ENCODE data around the gene TENM4.

Gene TENM4

GRCh38 chr11:78651923-78652842, 788.6 kb downstream of the TENM4 start:
- Histone ChIP-seq H3K9me3 (ENCODE audit: control insufficient read depth, insufficient read depth, low read depth, low read length) (no peaks in the 10 kb centered on the region), H3K4me3 (ENCODE audit: low read depth, low read length) (no peak overlapping the region), H3K4me1 (ENCODE audit: control insufficient read depth, insufficient read depth, low read length) (no peaks in the 10 kb centered on the region), H3K36me3 (ENCODE audit: control insufficient read depth in 2 of 2, insufficient read depth in 1 of 2, low read length in 2 of 2) (no peaks in the 10 kb centered on the region), H3K27ac (ENCODE audit: extremely low read depth, low read depth, low read length) (no peak overlapping the region)
- TF ChIP-seq RBAK (tag by site-specific recombination; IDR thresholded peaks at IDR 0.05): no peak
- no peak for TF ChIP-seq ZBTB17 (tag by site-specific recombination; IDR thresholded peaks at IDR 0.05)
- TF ChIP-seq ZNF221 (tag by site-specific recombination; IDR thresholded peaks at IDR 0.05; ENCODE audit: borderline replicate concordance): no peak
- no peak for TF ChIP-seq ZNF140 (tag by site-specific recombination; IDR thresholded peaks at IDR 0.05)
- TF ChIP-seq ZNF202 (tag by site-specific recombination; IDR thresholded peaks at IDR 0.05; ENCODE audit: borderline replicate concordance): no peak
- TF ChIP-seq, protein P1, sequence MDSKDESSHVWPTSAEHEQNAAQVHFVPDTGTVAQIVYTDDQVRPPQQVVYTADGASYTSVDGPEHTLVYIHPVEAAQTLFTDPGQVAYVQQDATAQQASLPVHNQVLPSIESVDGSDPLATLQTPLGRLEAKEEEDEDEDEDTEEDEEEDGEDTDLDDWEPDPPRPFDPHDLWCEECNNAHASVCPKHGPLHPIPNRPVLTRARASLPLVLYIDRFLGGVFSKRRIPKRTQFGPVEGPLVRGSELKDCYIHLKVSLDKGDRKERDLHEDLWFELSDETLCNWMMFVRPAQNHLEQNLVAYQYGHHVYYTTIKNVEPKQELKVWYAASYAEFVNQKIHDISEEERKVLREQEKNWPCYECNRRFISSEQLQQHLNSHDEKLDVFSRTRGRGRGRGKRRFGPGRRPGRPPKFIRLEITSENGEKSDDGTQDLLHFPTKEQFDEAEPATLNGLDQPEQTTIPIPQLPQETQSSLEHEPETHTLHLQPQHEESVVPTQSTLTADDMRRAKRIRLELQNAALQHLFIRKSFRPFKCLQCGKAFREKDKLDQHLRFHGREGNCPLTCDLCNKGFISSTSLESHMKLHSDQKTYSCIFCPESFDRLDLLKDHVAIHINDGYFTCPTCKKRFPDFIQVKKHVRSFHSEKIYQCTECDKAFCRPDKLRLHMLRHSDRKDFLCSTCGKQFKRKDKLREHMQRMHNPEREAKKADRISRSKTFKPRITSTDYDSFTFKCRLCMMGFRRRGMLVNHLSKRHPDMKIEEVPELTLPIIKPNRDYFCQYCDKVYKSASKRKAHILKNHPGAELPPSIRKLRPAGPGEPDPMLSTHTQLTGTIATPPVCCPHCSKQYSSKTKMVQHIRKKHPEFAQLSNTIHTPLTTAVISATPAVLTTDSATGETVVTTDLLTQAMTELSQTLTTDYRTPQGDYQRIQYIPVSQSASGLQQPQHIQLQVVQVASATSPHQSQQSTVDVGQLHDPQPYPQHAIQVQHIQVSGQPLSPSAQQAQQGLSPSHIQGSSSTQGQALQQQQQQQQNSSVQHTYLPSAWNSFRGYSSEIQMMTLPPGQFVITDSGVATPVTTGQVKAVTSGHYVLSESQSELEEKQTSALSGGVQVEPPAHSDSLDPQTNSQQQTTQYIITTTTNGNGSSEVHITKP (tag by site-specific recombination; IDR thresholded peaks at IDR 0.05): no peak
- no peak for TF ChIP-seq ZNF544 (tag by site-specific recombination; IDR thresholded peaks at IDR 0.05)
- TF ChIP-seq, protein P2, sequence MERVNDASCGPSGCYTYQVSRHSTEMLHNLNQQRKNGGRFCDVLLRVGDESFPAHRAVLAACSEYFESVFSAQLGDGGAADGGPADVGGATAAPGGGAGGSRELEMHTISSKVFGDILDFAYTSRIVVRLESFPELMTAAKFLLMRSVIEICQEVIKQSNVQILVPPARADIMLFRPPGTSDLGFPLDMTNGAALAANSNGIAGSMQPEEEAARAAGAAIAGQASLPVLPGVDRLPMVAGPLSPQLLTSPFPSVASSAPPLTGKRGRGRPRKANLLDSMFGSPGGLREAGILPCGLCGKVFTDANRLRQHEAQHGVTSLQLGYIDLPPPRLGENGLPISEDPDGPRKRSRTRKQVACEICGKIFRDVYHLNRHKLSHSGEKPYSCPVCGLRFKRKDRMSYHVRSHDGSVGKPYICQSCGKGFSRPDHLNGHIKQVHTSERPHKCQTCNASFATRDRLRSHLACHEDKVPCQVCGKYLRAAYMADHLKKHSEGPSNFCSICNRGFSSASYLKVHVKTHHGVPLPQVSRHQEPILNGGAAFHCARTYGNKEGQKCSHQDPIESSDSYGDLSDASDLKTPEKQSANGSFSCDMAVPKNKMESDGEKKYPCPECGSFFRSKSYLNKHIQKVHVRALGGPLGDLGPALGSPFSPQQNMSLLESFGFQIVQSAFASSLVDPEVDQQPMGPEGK (tag by site-specific recombination; IDR thresholded peaks at IDR 0.05): no peak
- TF ChIP-seq ZNF157 (tag by site-specific recombination; IDR thresholded peaks at IDR 0.05): no peak
- TF ChIP-seq ZNF48 (tag by site-specific recombination; IDR thresholded peaks at IDR 0.05): no peak
- TF ChIP-seq PRDM1 (tag by site-specific recombination; IDR thresholded peaks at IDR 0.05): no peak
- ChIA-PET POLR2A (no interaction called here), CTCF (no interaction called here)

DNA sequence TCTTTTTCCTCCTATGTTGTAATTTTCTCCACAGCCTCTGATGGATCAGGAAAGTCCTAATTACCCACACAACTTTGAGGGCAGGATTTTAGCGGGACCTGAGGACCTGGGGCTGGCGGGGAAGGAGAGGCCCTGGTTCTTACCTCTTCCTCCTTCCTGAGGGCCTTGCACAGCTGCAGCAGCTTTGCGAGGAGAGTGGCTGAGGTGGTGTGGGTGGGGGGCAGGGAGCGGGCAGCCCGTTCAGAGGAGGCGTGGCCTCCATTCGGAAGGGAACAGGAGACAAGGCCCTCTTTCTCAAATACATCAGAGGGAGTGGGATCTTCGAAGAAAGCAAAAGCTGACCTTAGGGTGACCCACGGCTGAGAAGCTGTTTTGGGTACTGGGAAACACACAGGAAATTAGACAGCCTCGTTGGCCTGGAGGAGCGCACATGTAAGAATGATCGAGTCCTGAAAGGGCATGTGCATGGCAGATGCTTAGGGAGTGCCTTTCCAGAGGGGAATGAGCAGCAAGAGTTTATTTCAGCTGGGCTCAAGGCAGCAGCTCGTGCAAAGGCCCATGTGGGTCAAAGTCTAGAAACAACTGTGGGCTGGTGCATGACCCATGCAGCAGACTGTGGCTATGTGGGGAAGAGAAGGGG, 789.6 kb downstream of the TENM4 start:
- no peak overlapping the region for H3K27ac ChIP-seq (ENCODE audit: extremely low read depth, low read depth, low read length)
- H3K4me1 ChIP-seq (ENCODE audit: control insufficient read depth, insufficient read depth, low read length): no peaks in the 10 kb centered on the region
- H3K4me3 ChIP-seq (ENCODE audit: low read depth, low read length): no peak overlapping the region
- POLR2A ChIA-PET: no interaction called here
- no peaks in the 10 kb centered on the region for H3K36me3 ChIP-seq (ENCODE audit: control insufficient read depth in 2 of 2, insufficient read depth in 1 of 2, low read length in 2 of 2)
- CTCF ChIA-PET: interaction anchor here (1.0 to 7.0 kb wide), 3 partner anchors 13 to 265 kb away, joined by 4 to 108 read pairs (median 4); no protein-coding TSS in a partner anchor
- TF ChIP-seq ZNF560 (tag by site-specific recombination; IDR thresholded peaks at IDR 0.05; ENCODE audit: borderline replicate concordance) (no peak), ZNF354C (tag by site-specific recombination; IDR thresholded peaks at IDR 0.05; ENCODE audit: borderline replicate concordance, low read depth) (no peak), ZSCAN18 (tag by site-specific recombination; IDR thresholded peaks at IDR 0.05) (no peak)
- no peaks in the 10 kb centered on the region for H3K9me3 ChIP-seq (ENCODE audit: control insufficient read depth, insufficient read depth, low read depth, low read length)
